HEK293T (cell line): ENCODE results near the gene LRRC73.

ENCODE experiments used
- CTCF ChIA-PET: fragments of 350-600 bp; formaldehyde crosslinking; extraction: SDS; loops from one replicate; lab custom pipeline; 2021; ENCODE audit warnings: antibody characterized with exemption, inconsistent platforms; lab: Yijun Ruan, JAX
- POLR2A ChIA-PET: fragments of 350-600 bp; formaldehyde crosslinking; extraction: SDS; loops from one replicate; lab custom pipeline; 2020; ENCODE audit warnings: antibody characterized with exemption, inconsistent platforms; lab: Yijun Ruan, JAX
- DNase-seq: peaks from one replicate; pipeline ENCODE4 v3.0.0; 2012; ENCODE audit warnings: mixed read lengths; ENCODE audit errors: extremely low spot score
- ARNT ChIP-seq: fragments of 450-650 bp; IDR thresholded peaks from 2 replicates; pipeline ENCODE4 v1.6.1; 2017; ENCODE audit warnings: mild to moderate bottlenecking
- BHLHE40 ChIP-seq: fragments of 450-650 bp; IDR thresholded peaks from 2 replicates; pipeline ENCODE4 v1.6.1; 2016; ENCODE audit warnings: mild to moderate bottlenecking, moderate library complexity, borderline replicate concordance
- CTBP1 ChIP-seq: fragments of 450-650 bp; IDR thresholded peaks from 2 replicates; pipeline ENCODE4 v1.6.1; 2016; ENCODE audit warnings: borderline replicate concordance
- ELF4 ChIP-seq: fragments of 450-650 bp; IDR thresholded peaks from 2 replicates; pipeline ENCODE4 v1.6.1; 2017; ENCODE audit warnings: antibody characterized with exemption
- FOXA1 ChIP-seq: fragments of 450-650 bp; IDR thresholded peaks from 2 replicates; pipeline ENCODE4 v1.6.1; 2016; ENCODE audit warnings: mild to moderate bottlenecking
- FOXK2 ChIP-seq: fragments of 450-650 bp; IDR thresholded peaks from 2 replicates; pipeline ENCODE4 v1.6.1; 2016; ENCODE audit warnings: mild to moderate bottlenecking
- FOXM1 ChIP-seq: fragments of 450-650 bp; IDR thresholded peaks from 2 replicates; pipeline ENCODE4 v1.6.1; 2017; ENCODE audit warnings: mild to moderate bottlenecking, borderline replicate concordance
- HDGF ChIP-seq: fragments of 450-650 bp; IDR thresholded peaks from 2 replicates; pipeline ENCODE4 v1.6.1; 2017; ENCODE audit warnings: antibody characterized with exemption, borderline replicate concordance
- L3MBTL2 ChIP-seq: fragments of 450-650 bp; conservative IDR thresholded peaks from 2 replicates; pipeline ENCODE4 v1.6.1; 2016; ENCODE audit warnings: mild to moderate bottlenecking
- LEF1 ChIP-seq: fragments of 450-650 bp; IDR thresholded peaks from 2 replicates; pipeline ENCODE4 v1.6.1; 2017; ENCODE audit warnings: mild to moderate bottlenecking, borderline replicate concordance
- NFRKB ChIP-seq: fragments of 450-650 bp; IDR thresholded peaks from 2 replicates; pipeline ENCODE4 v1.6.1; 2016; ENCODE audit warnings: mild to moderate bottlenecking, moderate library complexity
- SP1 ChIP-seq: fragments of 450-650 bp; IDR thresholded peaks from 2 replicates; pipeline ENCODE4 v1.6.1; 2017
- SUZ12 ChIP-seq: fragments of 450-650 bp; IDR thresholded peaks from 2 replicates; pipeline ENCODE4 v1.6.1; 2016; ENCODE audit warnings: mild to moderate bottlenecking
- TARDBP ChIP-seq: fragments of 450-650 bp; IDR thresholded peaks from 2 replicates; pipeline ENCODE4 v1.6.1; 2016
- ZNF384 ChIP-seq: fragments of 450-650 bp; IDR thresholded peaks from 2 replicates; pipeline ENCODE4 v1.6.1; 2016
- TF ChIP-seq, protein P1 (sequence below): fragments of 450-650 bp; IDR thresholded peaks from 2 replicates; pipeline ENCODE4 v1.6.1; 2016

The LRRC73 gene

GRCh38 chr6:43522547-43523261 lies 12.6 kb upstream of the LRRC73 start:
- ChIA-PET POLR2A (interaction anchor here (1.4 kb wide), 1 partner anchor 11 kb away, joined by 3 read pairs; no protein-coding TSS in a partner anchor), CTCF (no interaction called here)
- TF ChIP-seq FOXA1 (no peak), ARNT (no peak), L3MBTL2 (no peak), TARDBP (no peak), FOXK2 (no peak), SP1 (no peak), ZNF384 (no peak), ELF4 (no peak), NFRKB (no peak), FOXM1 (no peak), CTBP1 (no peak), LEF1 (no peak), SUZ12 (no peak), HDGF (no peak)
- TF ChIP-seq, protein P1, sequence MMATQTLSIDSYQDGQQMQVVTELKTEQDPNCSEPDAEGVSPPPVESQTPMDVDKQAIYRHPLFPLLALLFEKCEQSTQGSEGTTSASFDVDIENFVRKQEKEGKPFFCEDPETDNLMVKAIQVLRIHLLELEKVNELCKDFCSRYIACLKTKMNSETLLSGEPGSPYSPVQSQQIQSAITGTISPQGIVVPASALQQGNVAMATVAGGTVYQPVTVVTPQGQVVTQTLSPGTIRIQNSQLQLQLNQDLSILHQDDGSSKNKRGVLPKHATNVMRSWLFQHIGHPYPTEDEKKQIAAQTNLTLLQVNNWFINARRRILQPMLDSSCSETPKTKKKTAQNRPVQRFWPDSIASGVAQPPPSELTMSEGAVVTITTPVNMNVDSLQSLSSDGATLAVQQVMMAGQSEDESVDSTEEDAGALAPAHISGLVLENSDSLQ = no peak
- DNase-seq = no peak

- no peak for DNase-seq
- TF ChIP-seq L3MBTL2 = no peak
- ChIA-PET POLR2A (interaction anchor here (1.4 kb wide), 1 partner anchor 10 kb away, joined by 3 read pairs; no protein-coding TSS in a partner anchor), CTCF (no interaction called here)
Measured at GRCh38 chr6:43521836-43522235, 11.7 kb upstream of the LRRC73 start.

DNA sequence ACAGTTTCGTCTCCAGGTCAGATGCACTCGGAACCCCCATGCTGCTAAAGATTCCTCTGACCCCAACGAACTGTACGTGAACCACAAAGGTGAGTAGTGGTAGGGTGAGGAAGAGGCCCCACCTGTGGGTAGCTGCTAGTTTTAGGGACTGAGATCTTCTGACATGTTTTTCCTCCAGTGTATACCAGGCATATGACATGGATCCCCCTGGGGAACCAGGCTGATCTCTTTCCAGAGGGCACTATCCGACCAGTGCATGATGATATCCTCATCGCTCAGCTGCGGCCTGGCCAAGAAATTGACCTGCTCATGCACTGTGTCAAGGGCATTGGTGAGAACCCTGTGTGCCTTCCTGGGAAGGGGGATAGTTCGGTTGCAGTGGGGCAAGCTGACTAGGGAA lies 10.0 kb upstream of the LRRC73 start:
- TF ChIP-seq, protein P1 = no peak
- TF ChIP-seq FOXK2 (no peak), LEF1 (no peak)
- POLR2A ChIA-PET = interaction anchor here (1.0 to 1.2 kb wide), 2 partner anchors 12 to 110 kb away, joined by 4 read pairs; no protein-coding TSS in a partner anchor
- no peak for DNase-seq
- CTCF ChIA-PET = interaction anchor here (1.4 kb wide), 1 partner anchor 12 kb away, joined by 3 read pairs; no protein-coding TSS in a partner anchor

DNA sequence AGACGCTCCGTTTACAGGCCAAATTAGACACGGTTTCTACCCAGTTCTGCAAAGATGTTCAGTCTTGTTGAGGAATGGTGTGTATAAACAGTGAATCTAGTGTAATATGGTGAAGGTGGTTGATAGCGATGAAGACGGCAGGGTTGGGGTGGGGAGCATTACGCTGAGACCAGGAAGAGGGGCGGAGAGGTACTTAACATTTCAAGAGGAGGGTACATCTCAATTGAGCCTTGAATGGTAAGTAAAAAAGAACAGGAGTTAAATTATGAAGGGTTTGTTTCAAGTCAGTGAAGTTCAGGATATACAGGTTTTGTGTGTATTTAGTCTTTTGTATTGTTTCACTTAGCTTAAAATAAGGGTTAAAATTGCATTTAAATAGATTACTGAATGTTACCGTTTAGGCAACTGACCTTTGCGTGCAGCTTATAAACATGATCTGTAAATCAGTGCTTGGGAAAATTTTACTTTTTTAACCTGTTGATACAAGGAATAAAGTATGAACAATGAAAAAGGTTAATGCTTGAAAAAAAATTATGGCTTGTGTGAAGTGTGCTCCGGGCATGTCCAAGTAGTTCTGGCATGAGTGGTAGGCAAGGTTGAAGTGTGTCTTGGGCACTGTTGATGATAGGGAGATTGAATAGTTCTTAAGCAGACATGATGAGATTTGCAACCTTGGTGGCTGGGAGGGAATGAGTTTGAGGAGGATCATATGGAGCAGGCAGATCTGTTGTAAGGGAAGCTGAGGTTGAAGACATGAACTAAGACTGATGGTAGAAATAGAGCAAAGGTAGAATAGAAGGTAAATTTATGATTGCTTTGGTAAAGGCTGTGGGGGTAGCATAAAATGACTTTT lies 7.6 kb upstream of the LRRC73 start:
- ChIA-PET POLR2A (interaction anchor here (1.0 to 2.3 kb wide), 10 partner anchors 8 to 271 kb away, joined by 3 to 13 read pairs (median 5); partner anchors contain the start of genes TJAP1 and ZNF318), CTCF (no interaction called here)
- TF ChIP-seq SUZ12 (no peak), SP1 (no peak), FOXM1 (no peak), TARDBP (no peak), HDGF (no peak), FOXA1 (no peak), LEF1 (no peak), NFRKB (no peak), BHLHE40 (no peak), ZNF384 (no peak)
- no peak for DNase-seq

GRCh38 chr6:43516697-43517504 lies 6.8 kb upstream of the LRRC73 start, which contains the start of the genes POLR1C and YIPF3:
Gene POLR1C, plus strand, starts transcription at chr6:43517089. Its CDS starts 21 bp downstream, at chr6:43517110.
Gene YIPF3, minus strand, starts transcription at chr6:43516926. Its CDS starts 119 bp downstream, at chr6:43516807.
- TF ChIP-seq ELF4 (peak; percentile 58; the same call in 1 of the 2 replicates), NFRKB (no peak; the same call in none of the 2 replicates), L3MBTL2 (0 out of 2 replicates have a peak, but pooled peaks have one; percentile 32), FOXK2 (no peak), FOXM1 (no peak)
- POLR2A ChIA-PET = interaction anchor here (0.9 to 2.3 kb wide), 14 partner anchors 8 to 270 kb away, joined by 3 to 13 read pairs (median 4); partner anchors contain the start of genes POLH, TJAP1 and XPO5
- CTCF ChIA-PET = interaction anchor here (1.2 to 1.3 kb wide), 2 partner anchors 10 to 11 kb away, joined by 3 read pairs; no protein-coding TSS in a partner anchor
- peak; percentile 98 for DNase-seq

DNA sequence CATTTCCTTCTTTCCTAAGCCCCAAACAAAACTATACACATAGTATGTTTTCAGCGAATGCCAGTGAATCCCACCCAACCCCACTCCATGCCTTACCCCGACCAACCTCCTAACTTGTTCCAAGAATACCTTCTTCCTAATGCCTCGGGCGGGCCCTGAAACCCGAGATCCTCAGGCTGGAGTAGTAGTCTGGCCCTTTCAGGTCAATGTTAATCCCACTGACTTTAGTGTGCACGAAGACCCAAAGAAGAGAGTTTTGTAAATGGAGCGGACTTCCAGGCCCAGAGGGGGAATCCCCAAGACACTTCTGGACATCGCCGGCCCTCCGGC lies 6.2 kb upstream of the LRRC73 start:
- TF ChIP-seq HDGF (no peak), L3MBTL2 (no peak), SP1 (no peak), CTBP1 (no peak), NFRKB (no peak), ZNF384 (no peak), BHLHE40 (no peak), FOXK2 (no peak), FOXM1 (no peak), ELF4 (no peak), SUZ12 (no peak), LEF1 (no peak), TARDBP (no peak)
- TF ChIP-seq, protein P1 = no peak
- ChIA-PET CTCF (interaction anchor here (1.2 to 1.3 kb wide), 2 partner anchors 9 to 10 kb away, joined by 3 read pairs; no protein-coding TSS in a partner anchor), POLR2A (interaction anchor here (0.9 to 2.3 kb wide), 11 partner anchors 8 to 270 kb away, joined by 3 to 13 read pairs (median 5); partner anchors contain the start of genes POLH, TJAP1 and XPO5)
- DNase-seq = no peak
